ENCODE measurements around the gene ZDHHC5. TPM values are rescaled to one million over a fixed set of nuclear protein-coding genes. Genes with fewer than 3 reads are reported as not detected.

The ZDHHC5 gene
- total RNA-seq, 1 experiment from 2014 or later: 80.6 TPM

DNA sequence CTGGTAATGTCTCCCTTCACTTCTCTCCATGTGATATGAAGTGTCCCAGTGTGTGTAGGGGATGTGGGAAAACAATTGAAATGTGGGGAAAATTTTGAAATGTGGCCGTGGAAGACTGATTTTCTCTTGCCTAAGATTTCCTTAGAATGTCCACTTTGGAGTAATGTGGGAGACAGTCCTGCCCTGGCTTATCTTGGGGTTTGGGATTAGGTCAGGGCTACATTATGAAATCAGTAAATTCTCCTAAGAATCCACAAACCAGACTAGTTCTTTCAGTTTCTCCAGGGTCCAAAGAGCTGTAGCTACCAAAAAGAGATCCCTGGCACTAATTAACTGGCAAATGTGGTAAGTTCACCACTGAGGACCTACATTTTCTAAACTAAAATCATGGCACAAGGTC lies 41.0 kb upstream of the ZDHHC5 start:
- Histone ChIP-seq H3K27me3 (ENCODE audit: control insufficient read depth, insufficient read depth, low read length) (peaks cover 3% of the 10 kb centered on the region; the same call in 1 of the 2 replicates), H3K4me1 (ENCODE audit: control insufficient read depth, insufficient read depth, low read length) (no peaks in the 10 kb centered on the region), H3K27ac (ENCODE audit: low read length) (no peak overlapping the region), H3K4me3 (ENCODE audit: low read depth in 2 of 2, low read length in 2 of 2) (no peak overlapping the region), H3K9me3 (ENCODE audit: control insufficient read depth, insufficient read depth, low read depth, low read length) (no peaks in the 10 kb centered on the region), H3K36me3 (ENCODE audit: control insufficient read depth, insufficient read depth, low read length) (no peaks in the 10 kb centered on the region)
- in situ Hi-C loops (cut with HindIII; ENCODE audit: low pct_unique_long_range_greater_than_20kb, low sequenced_read_pairs) (no loop called here), intact Hi-C loops (cut with micrococcal nuclease; ENCODE audit: unreplicated experiment) (no loop called here)
- TF ChIP-seq, protein P1, sequence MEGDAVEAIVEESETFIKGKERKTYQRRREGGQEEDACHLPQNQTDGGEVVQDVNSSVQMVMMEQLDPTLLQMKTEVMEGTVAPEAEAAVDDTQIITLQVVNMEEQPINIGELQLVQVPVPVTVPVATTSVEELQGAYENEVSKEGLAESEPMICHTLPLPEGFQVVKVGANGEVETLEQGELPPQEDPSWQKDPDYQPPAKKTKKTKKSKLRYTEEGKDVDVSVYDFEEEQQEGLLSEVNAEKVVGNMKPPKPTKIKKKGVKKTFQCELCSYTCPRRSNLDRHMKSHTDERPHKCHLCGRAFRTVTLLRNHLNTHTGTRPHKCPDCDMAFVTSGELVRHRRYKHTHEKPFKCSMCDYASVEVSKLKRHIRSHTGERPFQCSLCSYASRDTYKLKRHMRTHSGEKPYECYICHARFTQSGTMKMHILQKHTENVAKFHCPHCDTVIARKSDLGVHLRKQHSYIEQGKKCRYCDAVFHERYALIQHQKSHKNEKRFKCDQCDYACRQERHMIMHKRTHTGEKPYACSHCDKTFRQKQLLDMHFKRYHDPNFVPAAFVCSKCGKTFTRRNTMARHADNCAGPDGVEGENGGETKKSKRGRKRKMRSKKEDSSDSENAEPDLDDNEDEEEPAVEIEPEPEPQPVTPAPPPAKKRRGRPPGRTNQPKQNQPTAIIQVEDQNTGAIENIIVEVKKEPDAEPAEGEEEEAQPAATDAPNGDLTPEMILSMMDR (IDR thresholded peaks at IDR 0.05): no peak
- TF ChIP-seq, protein P2, sequence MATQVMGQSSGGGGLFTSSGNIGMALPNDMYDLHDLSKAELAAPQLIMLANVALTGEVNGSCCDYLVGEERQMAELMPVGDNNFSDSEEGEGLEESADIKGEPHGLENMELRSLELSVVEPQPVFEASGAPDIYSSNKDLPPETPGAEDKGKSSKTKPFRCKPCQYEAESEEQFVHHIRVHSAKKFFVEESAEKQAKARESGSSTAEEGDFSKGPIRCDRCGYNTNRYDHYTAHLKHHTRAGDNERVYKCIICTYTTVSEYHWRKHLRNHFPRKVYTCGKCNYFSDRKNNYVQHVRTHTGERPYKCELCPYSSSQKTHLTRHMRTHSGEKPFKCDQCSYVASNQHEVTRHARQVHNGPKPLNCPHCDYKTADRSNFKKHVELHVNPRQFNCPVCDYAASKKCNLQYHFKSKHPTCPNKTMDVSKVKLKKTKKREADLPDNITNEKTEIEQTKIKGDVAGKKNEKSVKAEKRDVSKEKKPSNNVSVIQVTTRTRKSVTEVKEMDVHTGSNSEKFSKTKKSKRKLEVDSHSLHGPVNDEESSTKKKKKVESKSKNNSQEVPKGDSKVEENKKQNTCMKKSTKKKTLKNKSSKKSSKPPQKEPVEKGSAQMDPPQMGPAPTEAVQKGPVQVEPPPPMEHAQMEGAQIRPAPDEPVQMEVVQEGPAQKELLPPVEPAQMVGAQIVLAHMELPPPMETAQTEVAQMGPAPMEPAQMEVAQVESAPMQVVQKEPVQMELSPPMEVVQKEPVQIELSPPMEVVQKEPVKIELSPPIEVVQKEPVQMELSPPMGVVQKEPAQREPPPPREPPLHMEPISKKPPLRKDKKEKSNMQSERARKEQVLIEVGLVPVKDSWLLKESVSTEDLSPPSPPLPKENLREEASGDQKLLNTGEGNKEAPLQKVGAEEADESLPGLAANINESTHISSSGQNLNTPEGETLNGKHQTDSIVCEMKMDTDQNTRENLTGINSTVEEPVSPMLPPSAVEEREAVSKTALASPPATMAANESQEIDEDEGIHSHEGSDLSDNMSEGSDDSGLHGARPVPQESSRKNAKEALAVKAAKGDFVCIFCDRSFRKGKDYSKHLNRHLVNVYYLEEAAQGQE (IDR thresholded peaks at IDR 0.05; ENCODE audit: insufficient read depth in 1 of 2, low read depth in 2 of 2, low read length in 1 of 2): no peak
- TF ChIP-seq TCF7L2 (IDR thresholded peaks at IDR 0.05; ENCODE audit: low read depth, low read length) (no peak), SIN3A (IDR thresholded peaks at IDR 0.05; ENCODE audit: borderline replicate concordance, insufficient read depth, low read depth, low read length) (no peak), POLR2AphosphoS5 (IDR thresholded peaks at IDR 0.05; ENCODE audit: low read depth, low read length) (no peak)
- ChIA-PET CTCF (no interaction called here), POLR2A (interaction anchor here (0.7 kb wide), 1 partner anchor 7 kb away, joined by 3 read pairs; no protein-coding TSS in a partner anchor)
- DNase-seq (ENCODE audit: low read depth, low spot score): no peak
- ATAC-seq: no peak
- BruUV-seq (replicated peaks): no TSS peak

DNA sequence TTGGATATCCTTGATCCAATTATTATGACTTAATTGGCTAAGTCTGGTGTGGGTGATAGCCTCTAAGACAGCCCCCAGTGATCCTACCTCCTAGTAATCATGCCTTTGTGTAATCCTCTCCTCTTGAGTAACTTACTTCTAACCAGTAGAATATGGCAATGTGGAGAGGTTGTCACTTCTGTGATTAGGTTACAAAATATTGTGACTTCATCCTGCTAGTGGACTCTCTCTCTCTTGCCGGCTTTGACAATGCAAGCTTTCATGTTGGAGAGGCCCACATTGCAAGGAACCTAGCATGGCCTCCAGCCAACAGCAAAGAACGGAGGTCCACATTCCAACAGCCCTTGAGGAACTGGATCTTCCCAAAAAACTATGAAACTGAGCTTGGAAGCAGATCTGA lies 37.7 kb upstream of the ZDHHC5 start:
- Histone ChIP-seq H3K4me1 (ENCODE audit: control insufficient read depth, insufficient read depth, low read length) (no peaks in the 10 kb centered on the region), H3K9me3 (ENCODE audit: control insufficient read depth, insufficient read depth, low read depth, low read length) (no peaks in the 10 kb centered on the region), H3K27me3 (ENCODE audit: control insufficient read depth, insufficient read depth, low read length) (peaks cover 3% of the 10 kb centered on the region; the same call in 1 of the 2 replicates), H3K4me3 (ENCODE audit: low read depth in 2 of 2, low read length in 2 of 2) (no peak overlapping the region), H3K36me3 (ENCODE audit: control insufficient read depth, insufficient read depth, low read length) (no peaks in the 10 kb centered on the region), H3K27ac (ENCODE audit: low read length) (no peak overlapping the region)
- intact Hi-C loops (cut with micrococcal nuclease; ENCODE audit: unreplicated experiment): no loop called here
- TF ChIP-seq, protein P2 (IDR thresholded peaks at IDR 0.05; ENCODE audit: insufficient read depth in 1 of 2, low read depth in 2 of 2, low read length in 1 of 2): no peak
- TF ChIP-seq POLR2AphosphoS5 (IDR thresholded peaks at IDR 0.05; ENCODE audit: low read depth, low read length) (no peak), SIN3A (IDR thresholded peaks at IDR 0.05; ENCODE audit: borderline replicate concordance, insufficient read depth, low read depth, low read length) (no peak), TCF7L2 (IDR thresholded peaks at IDR 0.05; ENCODE audit: low read depth, low read length) (no peak)
- POLR2A ChIA-PET: no interaction called here
- in situ Hi-C loops (cut with HindIII; ENCODE audit: low pct_unique_long_range_greater_than_20kb, low sequenced_read_pairs): no loop called here
- no TSS peak for BruUV-seq (replicated peaks)
- DNase-seq (ENCODE audit: low read depth, low spot score) (no peak), ATAC-seq (no peak)
- CTCF ChIA-PET: no interaction called here
